ENCODE data around the gene CHRM5.

DNA sequence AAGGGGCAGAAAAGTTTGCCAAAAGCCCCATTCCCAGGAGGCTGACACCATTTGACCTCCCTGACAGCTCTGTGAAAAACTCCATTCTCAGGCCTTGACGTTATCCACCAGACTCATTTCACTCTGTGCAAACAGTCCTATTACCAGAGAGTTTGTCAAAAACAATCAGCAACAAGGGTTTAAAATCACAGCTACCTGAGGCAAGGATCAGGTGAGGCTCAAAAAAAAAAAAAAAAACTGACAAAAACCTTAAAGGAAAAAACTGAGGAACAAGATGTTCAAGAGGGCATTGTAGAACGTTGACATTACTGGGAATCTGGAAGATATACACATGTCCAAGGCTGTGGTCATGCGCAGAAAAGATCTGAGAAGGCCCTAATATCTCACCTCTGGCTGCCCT, 59.3 kb downstream of the CHRM5 start:
- TF ChIP-seq EZH2 (IDR thresholded peaks at IDR 0.05; ENCODE audit: borderline replicate concordance), result no peak
- TF ChIP-seq, protein P1, sequence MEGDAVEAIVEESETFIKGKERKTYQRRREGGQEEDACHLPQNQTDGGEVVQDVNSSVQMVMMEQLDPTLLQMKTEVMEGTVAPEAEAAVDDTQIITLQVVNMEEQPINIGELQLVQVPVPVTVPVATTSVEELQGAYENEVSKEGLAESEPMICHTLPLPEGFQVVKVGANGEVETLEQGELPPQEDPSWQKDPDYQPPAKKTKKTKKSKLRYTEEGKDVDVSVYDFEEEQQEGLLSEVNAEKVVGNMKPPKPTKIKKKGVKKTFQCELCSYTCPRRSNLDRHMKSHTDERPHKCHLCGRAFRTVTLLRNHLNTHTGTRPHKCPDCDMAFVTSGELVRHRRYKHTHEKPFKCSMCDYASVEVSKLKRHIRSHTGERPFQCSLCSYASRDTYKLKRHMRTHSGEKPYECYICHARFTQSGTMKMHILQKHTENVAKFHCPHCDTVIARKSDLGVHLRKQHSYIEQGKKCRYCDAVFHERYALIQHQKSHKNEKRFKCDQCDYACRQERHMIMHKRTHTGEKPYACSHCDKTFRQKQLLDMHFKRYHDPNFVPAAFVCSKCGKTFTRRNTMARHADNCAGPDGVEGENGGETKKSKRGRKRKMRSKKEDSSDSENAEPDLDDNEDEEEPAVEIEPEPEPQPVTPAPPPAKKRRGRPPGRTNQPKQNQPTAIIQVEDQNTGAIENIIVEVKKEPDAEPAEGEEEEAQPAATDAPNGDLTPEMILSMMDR (IDR thresholded peaks at IDR 0.05; ENCODE audit: poor library complexity), result no peak
- no peak for TF ChIP-seq EZH2phosphoT487 (IDR thresholded peaks at IDR 0.05; ENCODE audit: low read depth, severe bottlenecking, unreplicated experiment)
